PC-9 (cell line): ENCODE results near the gene CLCF1. TPM values are rescaled to one million over a fixed set of nuclear protein-coding genes. Genes with fewer than 3 reads are reported as not detected.

Source experiments
- BruUV-seq: library from RNA; stranded (reverse); fragments of 400-500 nt; replicated peaks from 2 replicates; lab custom pipeline; 2021; lab: Mats Ljungman, UMichigan
- CTCF ChIA-PET: fragments of 300-600 bp; sonication (Branson Sonifier 250); formaldehyde crosslinking; loops from one replicate; lab custom pipeline; 2022; ENCODE audit warnings: antibody characterized with exemption; lab: Charles Lee
- POLR2A ChIA-PET: fragments of 300-600 bp; sonication (Branson Sonifier 250); formaldehyde crosslinking; loops from one replicate; lab custom pipeline; 2022; ENCODE audit warnings: antibody characterized with exemption; ENCODE audit not compliant: unreplicated experiment; lab: Charles Lee
- DNase-seq, 2 experiments: peaks; one replicate each; pipeline versions ENCODE4 v3.0.0 to v3.0.0-alpha.2; 2015 to 2022; ENCODE audit warnings: mixed read lengths in 1 of 2
- H2AFZ ChIP-seq: fragments of 200-600 bp; sonication (generic); 2 replicates; pipeline ENCODE4 v1.8.1; 2017; ENCODE audit warnings: antibody characterized with exemption
- H3F3A ChIP-seq: fragments of 200-600 bp; sonication (generic); 2 replicates; pipeline ENCODE4 v1.8.1; 2017; ENCODE audit warnings: antibody characterized with exemption, mild to moderate bottlenecking, low read depth; ENCODE audit not compliant: insufficient read depth
- H3K27ac ChIP-seq: fragments of 200-600 bp; sonication (generic); 2 replicates; pipeline ENCODE4 v1.6.1; 2016; ENCODE audit warnings: mixed run types
- H3K27me3 ChIP-seq: fragments of 200-600 bp; sonication (generic); 2 replicates; pipeline ENCODE4 v1.6.1; 2016; ENCODE audit warnings: low read depth, mixed run types; ENCODE audit not compliant: insufficient read depth
- H3K36me3 ChIP-seq: fragments of 200-600 bp; sonication (generic); 2 replicates; pipeline ENCODE4 v1.6.1; 2016; ENCODE audit warnings: low read depth, mixed run types
- H3K4me1 ChIP-seq: fragments of 200-600 bp; sonication (generic); replicated peaks from 2 replicates; pipeline ENCODE4 v1.6.1; 2016; ENCODE audit warnings: mixed run types; ENCODE audit not compliant: insufficient read depth
- H3K4me2 ChIP-seq: fragments of 200-600 bp; sonication (generic); 2 replicates; pipeline ENCODE4 v1.6.1; 2017; ENCODE audit warnings: mixed run types
- H3K4me3 ChIP-seq: fragments of 200-600 bp; sonication (generic); 2 replicates; pipeline ENCODE4 v1.6.1; 2016; ENCODE audit warnings: mixed run types
- H3K79me2 ChIP-seq: fragments of 200-600 bp; sonication (generic); 2 replicates; pipeline ENCODE4 v1.6.1; 2017; ENCODE audit warnings: low read depth, mixed run types
- H3K9me2 ChIP-seq: fragments of 200-600 bp; sonication (generic); 2 replicates; pipeline ENCODE4 v1.8.1; 2017; ENCODE audit warnings: mild to moderate bottlenecking; ENCODE audit not compliant: insufficient read depth
- H3K9me3 ChIP-seq: fragments of 200-600 bp; sonication (generic); 2 replicates; pipeline ENCODE4 v1.8.1; 2016; ENCODE audit warnings: low read depth; ENCODE audit not compliant: insufficient read depth
- H4K20me1 ChIP-seq: fragments of 200-600 bp; sonication (generic); 2 replicates; pipeline ENCODE4 v1.8.1; 2017; ENCODE audit not compliant: insufficient read depth
- CTCF ChIP-seq: fragments of 200-600 bp; sonication (generic); conservative IDR thresholded peaks from 2 replicates; pipeline ENCODE4 v1.6.1; 2017; ENCODE audit warnings: mixed run types, antibody characterized with exemption, mild to moderate bottlenecking, moderate library complexity
- EZH2 ChIP-seq: fragments of 200-600 bp; sonication (generic); IDR thresholded peaks from 2 replicates; pipeline ENCODE4 v1.8.0; 2017; ENCODE audit warnings: antibody characterized with exemption, low read depth
- intact Hi-C: fragments of 100-400 bp; cut with micrococcal nuclease; formaldehyde crosslinking; loops from one replicate; pipeline ENCODE4 v1.10.0; 2022; ENCODE audit not compliant: unreplicated experiment
- total RNA-seq: library from RNA; stranded (reverse); gene quantifications from 2 replicates; pipeline ENCODE4 v1.2.3, GENCODE V29; 2021

Gene CLCF1
- total RNA-seq, 1 experiment from 2014 or later, result 17.0 TPM

GRCh38 chr11:67378544-67378943, 5.1 kb upstream of the CLCF1 start:
- no peaks in the 10 kb centered on the region for H4K20me1 ChIP-seq
- H3K27me3 ChIP-seq, result no peaks in the 10 kb centered on the region
- no peaks in the 10 kb centered on the region for H3K36me3 ChIP-seq
- H3K9me3 ChIP-seq, result no peaks in the 10 kb centered on the region
- TSS peak; percentile 76 for BruUV-seq
- intact Hi-C loops, result loop anchor here (5.0 to 10.0 kb wide), 3 partner anchors 134 to 534 kb away; partner anchors contain the start of genes RCE1 and RHOD
- H3K4me3 ChIP-seq, result peak overlapping the region; percentile 28; the same call in 1 of the 2 replicates
- TF ChIP-seq CTCF (no peak), EZH2 (no peak)
- H2AFZ ChIP-seq, result no peak overlapping the region
- peaks cover 73% of the 10 kb centered on the region for H3F3A ChIP-seq
- ChIA-PET CTCF (interaction anchor here (4.7 to 6.6 kb wide), 3 partner anchors 22 to 33 kb away, joined by 21 to 174 read pairs (median 55); partner anchors contain the start of gene POLD4), POLR2A (interaction anchor here (0.5 to 1.4 kb wide), 4 partner anchors 21 to 1520 kb away, joined by 3 to 11 read pairs (median 5); partner anchors contain the start of gene POLD4)
- peak overlapping the region; percentile 99 for H3K27ac ChIP-seq
- H3K79me2 ChIP-seq, result peaks cover 21% of the 10 kb centered on the region
- no peaks in the 10 kb centered on the region for H3K9me2 ChIP-seq
- H3K4me2 ChIP-seq, result peak overlapping the region; percentile 94
- no peak for DNase-seq
- H3K4me1 ChIP-seq, result peaks cover 82% of the 10 kb centered on the region

- no peaks in the 10 kb centered on the region for H3K9me3 ChIP-seq
- H3K27me3 ChIP-seq, result no peaks in the 10 kb centered on the region
- no peak for TF ChIP-seq CTCF
- TF ChIP-seq EZH2, result no peak
- peaks cover 78% of the 10 kb centered on the region for H3K4me1 ChIP-seq
- POLR2A ChIA-PET, result interaction anchor here (0.5 to 1.3 kb wide), 5 partner anchors 19 to 238 kb away, joined by 3 to 7 read pairs (median 3); partner anchors contain the start of gene POLD4
- no peak overlapping the region for H2AFZ ChIP-seq
- intact Hi-C loops, result loop anchor here (5.0 to 10.0 kb wide), 3 partner anchors 132 to 532 kb away; partner anchors contain the start of genes RCE1 and RHOD
- H3K27ac ChIP-seq, result peak overlapping the region; percentile 99
- DNase-seq, result peak; percentile 70 to 79
- peaks cover 74% of the 10 kb centered on the region for H3F3A ChIP-seq
- no peaks in the 10 kb centered on the region for H3K36me3 ChIP-seq
- no TSS peak for BruUV-seq
- peaks cover under 1% of the 10 kb centered on the region; the same call in 1 of the 2 replicates for H4K20me1 ChIP-seq
- no peaks in the 10 kb centered on the region for H3K9me2 ChIP-seq
- CTCF ChIA-PET, result interaction anchor here (0.5 to 6.6 kb wide), 4 partner anchors 21 to 323 kb away, joined by 4 to 174 read pairs (median 30); partner anchors contain the start of gene POLD4
- H3K79me2 ChIP-seq, result peaks cover 30% of the 10 kb centered on the region
- H3K4me3 ChIP-seq, result no peak overlapping the region
- peak overlapping the region; percentile 94 for H3K4me2 ChIP-seq
These were observed 3.7 kb upstream of the CLCF1 start for GRCh38 chr11:67376873-67377808.
